HG03175 (cell line): ENCODE measurements around the gene VPS36.
"Not testable (repeated sequence)": the region's sequence is repeated elsewhere in the genome, so short reads cannot be mapped to it uniquely, and the experiment has no call there.

Experiments
- ATAC-seq: cut with Tn5 transposase; IDR thresholded peaks from one replicate; pipeline ENCODE4 v1.9.1; 2021; ENCODE audit warnings: mild to moderate bottlenecking, moderate library complexity; ENCODE audit not compliant: unreplicated experiment

VPS36 gene

GRCh38 chr13:52447354-52447753 lies 3.1 kb downstream of the VPS36 start:
- no peak for ATAC-seq

GRCh38 chr13:52446265-52446664 lies 4.2 kb downstream of the VPS36 start:
- no peak for ATAC-seq

- no peak for ATAC-seq
Measured at GRCh38 chr13:52432456-52432855, 18.0 kb downstream of the VPS36 start.

- ATAC-seq: no peak
Measured at GRCh38 chr13:52428295-52428694, 22.1 kb downstream of the VPS36 start.

- ATAC-seq: no peak
Measured at GRCh38 chr13:52421216-52421615, 29.2 kb downstream of the VPS36 start.

GRCh38 chr13:52419080-52419479 lies 31.4 kb downstream of the VPS36 start:
- ATAC-seq: no peak

- no peak for ATAC-seq
Measured at GRCh38 chr13:52414963-52415362, 35.5 kb downstream of the VPS36 start.

- no peak for ATAC-seq
Measured at GRCh38 chr13:52414051-52414450, 36.4 kb downstream of the VPS36 start.

- ATAC-seq: no peak
Measured at GRCh38 chr13:52412128-52412527, 38.3 kb downstream of the VPS36 start.

GRCh38 chr13:52411629-52412028 lies 38.8 kb downstream of the VPS36 start:
- ATAC-seq: peak; percentile 92

GRCh38 chr13:52408071-52408658 lies 42.3 kb downstream of the VPS36 start:
- not testable (repeated sequence) for ATAC-seq

- not testable (repeated sequence) for ATAC-seq
Measured at GRCh38 chr13:52407436-52407835, 43.0 kb downstream of the VPS36 start.

GRCh38 chr13:52406629-52407028 lies 43.8 kb downstream of the VPS36 start:
- no peak for ATAC-seq

- no peak for ATAC-seq
Measured at GRCh38 chr13:52405767-52406494, 44.5 kb downstream of the VPS36 start, which contains the start of gene THSD1. Gene THSD1, minus strand, starts transcription at chr13:52406172. Its CDS starts 3,572 bp downstream, at chr13:52402600.

- no peak for ATAC-seq
Measured at GRCh38 chr13:52405369-52405766, 45.1 kb downstream of the VPS36 start.

GRCh38 chr13:52399708-52400107 lies 50.7 kb downstream of the VPS36 start:
- no peak for ATAC-seq

- ATAC-seq: no peak
Measured at GRCh38 chr13:52399046-52399445, 51.4 kb downstream of the VPS36 start.

GRCh38 chr13:52395704-52396103 lies 54.7 kb downstream of the VPS36 start:
- ATAC-seq: no peak

- ATAC-seq: no peak
Measured at GRCh38 chr13:52394586-52394985, 55.8 kb downstream of the VPS36 start.

GRCh38 chr13:52393572-52394357 lies 56.7 kb downstream of the VPS36 start:
- no peak for ATAC-seq

GRCh38 chr13:52387721-52388120 lies 62.7 kb downstream of the VPS36 start:
- ATAC-seq: no peak

GRCh38 chr13:52385870-52386269 lies 64.6 kb downstream of the VPS36 start:
- no peak for ATAC-seq
